ENCODE measurements around the gene RGS11. TPM values are rescaled to one million over a fixed set of nuclear protein-coding genes. Genes with fewer than 3 reads are reported as not detected.

The RGS11 gene
- total RNA-seq: 0.94 and 3.4 TPM in 2 replicates

GRCh38 chr16:275786-276232, at the start of gene RGS11:
Gene RGS11 (minus strand): TSS chr16:275944. CDS start chr16:275911, 33 bp downstream.

GRCh38 chr16:283033-283805, 7.5 kb upstream of the RGS11 start, which contains the start of gene PDIA2:
Gene PDIA2 (plus strand): TSS chr16:283164. CDS start chr16:283170, 6 bp downstream.

GRCh38 chr16:280552-280951, 4.8 kb upstream of the RGS11 start, which contains the start of gene ARHGDIG:
Gene ARHGDIG (plus strand): TSS chr16:280591. CDS start chr16:280681, 90 bp downstream.

GRCh38 chr16:234468-235305, 41.1 kb downstream of the RGS11 start, which contains the start of gene FAM234A:
Gene FAM234A (plus strand): TSS chr16:234821. CDS start chr16:254414, 19,593 bp downstream.

GRCh38 chr16:228852-229730, 46.7 kb downstream of the RGS11 start, which contains the start of gene LUC7L:
Gene LUC7L (minus strand): TSS chr16:229449. CDS start chr16:229339, 110 bp downstream.

Other genes starting within 250 kb of the RGS11 start
- 2.4 and 3.6 TPM in 2 replicates for gene POLR3K, start 222.3 kb downstream of the RGS11 start, total RNA-seq
- gene SNRNP25, start 222.1 kb downstream of the RGS11 start, total RNA-seq: 21.6 and 22.4 TPM in 2 replicates
- 49.1 and 57.4 TPM in 2 replicates for gene RHBDF1, start 203.3 kb downstream of the RGS11 start, total RNA-seq
- gene MPG, start 197.7 kb downstream of the RGS11 start, total RNA-seq: 228 and 320 TPM in 2 replicates
- 8.3 and 27.8 TPM in 2 replicates for gene NPRL3, start 137.3 kb downstream of the RGS11 start, total RNA-seq
- not detected in 2 replicates for gene HBZ, start 123.3 kb downstream of the RGS11 start, total RNA-seq
- not detected in 2 replicates for gene HBM, start 110.0 kb downstream of the RGS11 start, total RNA-seq
- 6.0 TPM in 1 of 2 replicates, not detected in the other for gene HBA2, start 103.1 kb downstream of the RGS11 start, total RNA-seq
- 1.9 TPM in 1 of 2 replicates, not detected in the other for gene HBA1, start 99.3 kb downstream of the RGS11 start, total RNA-seq
- gene HBQ1, start 95.5 kb downstream of the RGS11 start, total RNA-seq: not detected in 2 replicates
- 20.9 and 44.8 TPM in 2 replicates for gene LUC7L, start 46.5 kb downstream of the RGS11 start, total RNA-seq
- 74.6 and 138 TPM in 2 replicates for gene FAM234A, start 41.1 kb downstream of the RGS11 start, total RNA-seq
- gene ARHGDIG, start 4.6 kb upstream of the RGS11 start, total RNA-seq: 2.8 TPM in 1 of 2 replicates, not detected in the other
- gene PDIA2, start 7.2 kb upstream of the RGS11 start, total RNA-seq: 0.09 and 0.12 TPM in 2 replicates
- 17.3 and 18.3 TPM in 2 replicates for gene AXIN1, start 76.8 kb upstream of the RGS11 start, total RNA-seq
- 86.1 and 88.2 TPM in 2 replicates for gene MRPL28, start 94.6 kb upstream of the RGS11 start, total RNA-seq
- 56.3 and 67.3 TPM in 2 replicates for gene PGAP6, start 106.0 kb upstream of the RGS11 start, total RNA-seq
- gene NME4, start 121.3 kb upstream of the RGS11 start, total RNA-seq: 169 and 171 TPM in 2 replicates
- gene DECR2, start 125.9 kb upstream of the RGS11 start, total RNA-seq: 16.6 and 19.5 TPM in 2 replicates
- 26.7 and 36.1 TPM in 2 replicates for gene RAB11FIP3, start 149.7 kb upstream of the RGS11 start, total RNA-seq

Data from pericardium fibroblast (primary cell).